Activated effector memory CD4-positive, alpha-beta T cell treated with Interleukin-2 at 50 U/mL for 16 hours (primary cell): ENCODE data around the gene RHBDD1.

ENCODE experiments used
- DNase-seq: peaks from one replicate; pipeline ENCODE4 v3.0.0-alpha.2; 2020

RHBDD1 gene, protein sequence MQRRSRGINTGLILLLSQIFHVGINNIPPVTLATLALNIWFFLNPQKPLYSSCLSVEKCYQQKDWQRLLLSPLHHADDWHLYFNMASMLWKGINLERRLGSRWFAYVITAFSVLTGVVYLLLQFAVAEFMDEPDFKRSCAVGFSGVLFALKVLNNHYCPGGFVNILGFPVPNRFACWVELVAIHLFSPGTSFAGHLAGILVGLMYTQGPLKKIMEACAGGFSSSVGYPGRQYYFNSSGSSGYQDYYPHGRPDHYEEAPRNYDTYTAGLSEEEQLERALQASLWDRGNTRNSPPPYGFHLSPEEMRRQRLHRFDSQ

DNA sequence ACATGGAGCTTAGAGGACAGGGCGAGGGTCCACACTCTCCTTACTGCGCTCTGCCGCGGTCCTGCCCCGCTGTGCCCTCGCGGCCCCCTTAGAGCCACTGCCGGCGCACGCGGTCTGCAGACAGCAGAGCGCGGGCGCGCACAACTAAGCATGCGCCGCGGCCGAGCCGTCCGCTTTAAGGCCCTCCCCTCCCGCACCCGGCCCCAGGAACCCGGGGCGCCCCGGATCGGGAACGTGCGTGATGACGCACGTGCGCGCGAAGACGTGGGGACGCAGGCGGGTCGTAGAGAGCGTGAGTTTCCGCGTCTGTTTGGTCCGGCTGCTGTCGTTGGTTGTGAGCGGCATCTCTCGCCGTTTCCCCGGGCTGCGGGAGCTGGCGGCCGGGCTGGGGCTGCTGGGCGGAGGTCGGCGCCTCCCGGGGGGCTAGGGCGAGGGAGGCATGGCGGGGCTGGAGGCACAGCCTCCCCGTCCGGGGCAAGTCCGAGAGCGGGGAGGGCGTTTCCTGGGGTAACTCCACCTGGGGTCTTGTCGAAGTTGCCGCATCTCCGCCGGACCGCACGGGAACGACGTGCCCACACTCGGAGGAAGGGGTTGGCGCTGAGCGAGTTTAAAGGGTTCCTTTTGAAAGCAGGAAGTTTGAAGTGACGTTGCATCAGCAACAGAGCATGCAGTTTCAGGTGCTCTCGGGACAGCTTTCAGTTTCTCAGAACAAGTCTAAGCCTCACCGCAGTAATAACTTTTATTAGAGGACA is at the start of gene RHBDD1:
RHBDD1 (plus strand) TSS at position 259 of the 752 bp plus-strand sequence. CDS start 28,640 bp downstream, outside the sequence.
- DNase-seq: peak; percentile 92

DNA sequence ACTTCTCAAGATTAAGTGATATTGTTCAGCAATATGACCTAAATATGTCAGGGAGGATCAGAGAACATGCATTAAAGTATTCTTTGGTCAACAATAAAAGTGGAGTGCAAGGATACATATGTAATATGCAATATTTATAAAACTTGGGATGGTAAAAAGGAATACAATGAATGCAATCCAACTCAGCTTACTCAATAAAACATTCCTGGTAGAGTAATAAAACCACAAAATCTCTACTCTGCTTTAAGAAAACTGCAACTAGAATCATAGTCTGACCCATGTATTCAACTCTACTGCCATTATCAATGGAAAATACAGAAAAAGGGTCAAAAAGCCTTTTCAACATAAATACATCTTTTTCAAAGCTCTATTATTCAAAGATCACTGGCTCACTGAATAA is 47.8 kb upstream of the RHBDD1 start:
- no peak for DNase-seq

DNA sequence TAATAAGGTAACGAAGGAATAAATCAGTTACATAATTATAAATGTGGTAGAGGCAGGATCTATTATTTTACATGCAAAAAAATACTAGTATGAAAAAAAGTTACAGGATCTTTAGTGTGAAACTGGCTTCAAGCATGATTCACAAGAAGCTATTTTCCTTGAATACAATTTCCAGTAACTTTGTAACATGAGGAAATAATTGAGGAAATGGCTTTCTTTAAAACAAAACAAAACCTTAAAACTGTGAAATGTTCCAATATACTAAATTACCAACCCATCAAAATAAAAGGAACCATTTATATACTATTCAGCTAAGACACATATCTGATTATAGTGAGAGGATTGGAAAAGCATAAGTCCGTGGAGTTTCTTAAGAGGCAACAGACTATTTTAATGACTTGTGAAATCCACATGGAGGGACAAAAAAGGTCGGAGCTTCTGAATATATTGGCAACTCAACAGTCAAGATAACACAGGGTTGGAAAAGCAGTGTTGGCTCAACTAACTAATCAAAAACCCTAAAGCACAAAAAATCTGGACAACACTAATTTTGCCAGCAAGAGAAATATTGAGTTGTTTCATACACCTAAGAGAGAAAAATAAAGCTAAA is 46.9 kb upstream of the RHBDD1 start:
- no peak for DNase-seq

- no peak for DNase-seq
These were observed 45.8 kb upstream of the RHBDD1 start for GRCh38 chr2:226790011-226790410.

- no peak for DNase-seq
These were observed 45.4 kb upstream of the RHBDD1 start for GRCh38 chr2:226790431-226790830.

GRCh38 chr2:226791056-226791486 is 44.8 kb upstream of the RHBDD1 start:
- DNase-seq: no peak

DNA sequence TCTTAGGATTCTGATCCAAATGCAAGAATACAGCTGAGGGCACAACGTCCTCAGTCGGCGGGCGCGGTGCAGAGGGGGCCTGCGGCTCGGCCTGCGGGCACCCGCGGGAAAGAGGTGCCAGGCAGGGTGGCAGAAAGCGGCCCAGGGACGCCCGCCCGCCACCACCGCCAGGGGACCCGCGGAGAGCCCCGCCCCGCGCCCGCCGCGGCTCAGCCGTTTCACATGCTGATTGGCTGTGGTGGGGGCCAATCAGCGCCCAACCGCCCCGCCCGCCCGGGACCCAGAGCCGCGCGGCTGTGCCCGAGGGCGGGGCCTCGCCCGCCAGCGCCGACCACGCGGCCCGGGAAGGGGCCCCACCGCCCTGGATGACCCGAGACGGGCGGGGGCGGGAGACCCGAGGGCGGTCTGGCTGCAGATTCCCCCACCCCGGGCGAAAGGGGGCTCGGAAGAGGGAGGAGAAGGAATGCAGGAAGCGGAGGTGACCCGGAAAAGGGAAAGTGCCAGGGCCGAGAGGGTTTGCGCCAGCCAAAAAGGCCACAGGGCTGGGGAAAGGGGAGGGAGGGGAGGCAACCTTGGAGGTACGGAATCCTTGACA is 44.3 kb upstream of the RHBDD1 start:
- DNase-seq: peak; percentile 89

- no peak for DNase-seq
These were observed 43.5 kb upstream of the RHBDD1 start for GRCh38 chr2:226792155-226792881.

DNA sequence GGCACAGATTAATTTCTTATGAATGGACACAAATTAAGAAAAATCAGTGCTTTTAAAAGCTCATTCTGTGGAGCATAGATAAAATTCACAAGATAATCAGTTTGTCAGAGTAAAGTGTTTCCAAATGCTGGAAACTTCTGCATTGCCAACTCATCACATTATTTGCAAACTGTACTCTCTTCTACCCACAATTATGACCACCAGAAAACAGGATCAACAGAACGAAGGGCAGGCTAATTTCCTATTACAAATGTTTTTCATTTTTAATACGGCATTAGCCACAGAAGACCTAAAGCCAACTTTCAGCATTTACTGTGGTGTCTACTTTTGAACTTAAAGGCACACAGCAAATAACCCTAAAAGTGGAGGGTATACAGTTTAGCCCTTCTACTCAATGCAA is 42.2 kb upstream of the RHBDD1 start:
- DNase-seq: no peak

- no peak for DNase-seq
These were observed 41.6 kb upstream of the RHBDD1 start for GRCh38 chr2:226794196-226794661.

DNA sequence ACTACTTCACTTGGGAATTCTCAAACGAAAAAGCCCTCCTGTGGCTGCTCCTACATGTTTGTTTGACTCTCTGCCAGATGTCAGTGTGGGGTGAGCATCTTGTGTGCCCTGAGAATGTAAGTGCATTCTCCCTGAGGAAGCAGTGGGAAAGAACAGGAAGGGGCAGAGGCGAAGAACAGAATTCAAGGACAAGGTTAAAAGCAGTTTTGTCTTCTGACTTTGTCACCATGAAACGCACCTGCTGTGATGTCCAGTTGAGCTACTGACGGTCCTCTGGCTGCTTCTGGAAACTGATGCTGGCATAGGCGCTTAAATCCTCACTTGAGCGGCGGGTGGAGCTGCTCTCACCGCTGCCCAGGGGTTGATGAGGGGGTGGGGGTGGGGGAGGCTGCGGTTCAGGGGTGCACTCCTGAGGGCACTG is 41.1 kb upstream of the RHBDD1 start:
- DNase-seq: no peak

DNA sequence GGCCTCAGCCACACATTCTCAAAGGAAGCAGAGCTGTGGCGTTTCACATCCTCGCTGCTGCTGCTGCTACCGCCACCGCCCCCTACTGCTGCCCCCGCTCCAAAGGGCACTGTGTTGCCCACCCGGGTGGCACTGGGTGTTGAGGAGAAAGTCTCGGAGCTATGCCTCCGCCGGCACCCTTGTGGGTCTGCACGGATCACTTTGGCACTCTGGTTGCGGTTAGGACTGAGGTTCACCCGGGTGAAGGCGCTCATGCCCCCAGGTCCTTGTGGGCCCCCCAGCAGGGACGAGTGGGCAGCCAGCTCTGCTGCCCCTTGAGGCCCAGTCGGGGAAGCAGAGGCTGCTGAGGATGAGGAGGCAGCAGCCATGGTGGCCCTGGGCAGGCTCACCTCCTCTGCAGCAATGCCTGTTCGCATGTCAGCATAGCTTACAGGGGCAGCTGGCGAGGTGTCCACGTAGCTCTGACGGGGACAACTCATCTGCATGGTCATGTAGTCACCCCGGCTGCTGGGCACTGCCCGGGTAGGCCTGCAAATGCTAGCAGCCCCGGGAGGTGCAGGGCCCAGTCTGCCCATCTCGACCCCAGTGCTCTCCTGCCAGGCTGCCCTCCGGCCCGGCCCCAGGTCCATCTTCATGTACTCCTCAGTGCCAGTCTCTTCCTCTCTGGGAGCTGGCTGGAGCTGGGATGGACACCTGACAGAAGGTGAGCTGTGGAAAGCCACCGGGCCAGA is 40.4 kb upstream of the RHBDD1 start:
- DNase-seq: no peak

GRCh38 chr2:226796012-226796839 is 39.6 kb upstream of the RHBDD1 start:
- no peak for DNase-seq

DNA sequence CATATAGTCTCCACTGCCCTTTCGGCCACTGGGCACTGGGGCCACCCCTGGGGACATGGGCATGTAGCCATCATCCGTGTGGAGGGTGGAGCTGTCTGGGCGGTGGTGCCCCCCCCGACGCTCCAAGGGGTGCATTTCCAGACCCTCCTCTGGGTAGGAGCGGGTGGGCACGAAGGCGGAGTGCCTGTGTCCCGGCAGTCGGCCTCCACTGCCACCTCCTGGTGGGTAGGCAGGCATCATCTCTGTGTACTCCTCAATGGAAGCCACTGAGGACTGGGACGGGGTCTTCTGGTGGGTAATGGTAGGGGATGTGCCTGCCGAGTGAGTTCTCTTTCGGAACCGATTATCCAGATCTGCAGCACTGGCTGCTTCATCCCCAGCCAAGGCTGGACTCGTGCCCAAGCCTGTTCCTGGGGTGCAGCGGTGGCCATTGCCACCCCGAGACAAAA is 39.0 kb upstream of the RHBDD1 start:
- DNase-seq: no peak

GRCh38 chr2:226797289-226797988 is 38.4 kb upstream of the RHBDD1 start:
- DNase-seq: no peak

GRCh38 chr2:226797989-226798421 is 37.8 kb upstream of the RHBDD1 start:
- DNase-seq: no peak

DNA sequence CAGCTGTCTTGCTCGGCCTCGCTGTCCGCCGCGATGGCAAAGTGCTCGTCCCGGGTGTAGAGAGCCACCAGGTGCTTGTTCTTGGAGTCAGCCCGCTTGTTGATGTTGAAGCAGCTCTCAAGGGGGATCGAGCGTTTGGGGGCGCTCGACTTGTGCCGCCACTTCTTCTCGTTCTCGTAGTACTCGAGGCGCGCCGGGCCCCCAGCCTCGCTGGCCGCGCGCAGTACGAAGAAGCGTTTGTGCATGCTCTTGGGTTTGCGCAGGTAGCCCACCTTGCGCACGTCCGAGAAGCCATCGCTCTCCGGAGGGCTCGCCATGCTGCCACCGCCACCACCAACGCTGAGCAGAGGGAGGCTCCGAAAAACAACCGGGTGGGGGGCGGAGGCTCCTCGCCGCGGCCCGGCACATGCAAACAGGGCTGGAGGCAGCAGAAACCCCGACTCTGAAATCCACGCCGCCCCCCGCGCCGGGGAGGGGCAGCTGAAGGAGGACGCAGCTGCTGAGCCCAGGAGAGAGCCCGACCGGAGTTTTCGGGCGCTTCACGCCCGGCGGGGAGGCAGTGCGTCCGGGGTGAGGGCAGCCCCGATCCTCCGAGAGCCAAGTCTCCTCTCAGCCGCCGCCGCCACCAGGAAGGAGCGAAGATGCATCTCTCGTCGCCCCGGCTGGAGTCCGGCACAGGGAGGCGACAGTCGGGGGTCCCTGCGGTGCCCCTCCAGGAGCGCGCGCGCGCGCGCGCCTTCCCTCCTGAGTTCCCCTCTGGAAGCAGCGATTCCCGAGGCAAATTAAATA is 37.2 kb upstream of the RHBDD1 start:
- DNase-seq: peak; percentile 32

DNA sequence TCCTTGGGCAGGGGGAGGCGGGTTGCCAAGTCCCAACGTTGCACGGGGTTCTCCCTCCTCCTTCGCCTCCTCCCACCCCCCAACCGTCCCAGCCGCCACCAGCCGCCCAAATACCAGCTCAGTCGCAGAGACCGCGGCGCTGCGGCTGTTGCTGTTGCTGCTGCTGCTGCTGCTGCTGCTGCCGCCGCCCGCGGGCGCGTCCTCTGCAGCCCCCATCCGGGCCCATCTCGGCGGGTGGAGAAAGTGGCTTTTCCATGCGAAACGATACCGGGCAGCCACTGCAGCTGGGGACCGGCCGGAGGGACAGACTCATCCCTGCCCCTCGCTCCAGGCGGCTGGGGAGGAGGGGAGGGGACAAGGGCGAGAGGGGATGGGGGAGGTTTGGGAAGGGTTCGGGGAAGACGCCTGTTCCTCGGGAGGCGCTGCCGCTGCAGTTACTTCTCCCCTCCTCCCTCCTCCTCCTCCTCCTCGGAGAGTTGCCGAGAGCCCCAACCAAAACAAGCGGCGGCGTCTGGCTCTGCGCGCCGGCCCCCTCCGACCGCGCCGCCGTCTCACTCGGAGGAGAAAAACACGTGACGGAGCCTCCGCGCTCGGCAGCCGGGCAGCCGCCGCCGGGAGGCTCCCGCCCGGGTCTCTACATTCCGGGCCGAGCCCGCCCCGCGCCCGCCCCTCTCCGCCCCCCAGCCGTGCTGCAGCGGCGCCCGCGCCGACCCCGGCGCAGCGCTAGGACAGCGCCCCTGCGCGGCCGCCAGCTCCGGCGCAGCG is 36.5 kb upstream of the RHBDD1 start, which contains the start of gene IRS1:
IRS1 (minus strand) TSS at position 610 of the 765 bp plus-strand sequence. CDS start 1,082 bp downstream, outside the sequence.
- peak; percentile 46 for DNase-seq
